Epithelial cell of proximal tubule (primary cell): ENCODE measurements around the gene SLC13A1. TPM values are rescaled to one million over a fixed set of nuclear protein-coding genes. Genes with fewer than 3 reads are reported as not detected.

Experiments used
- DNase-seq: peaks from one replicate; pipeline ENCODE4 v3.0.0-alpha.2; 2011; ENCODE audit warnings: low read depth
- H3K4me3 ChIP-seq: 2 replicates; pipeline ENCODE4 v1.5.1; 2011; ENCODE audit warnings: low read depth, mild to moderate bottlenecking, low read length
- CTCF ChIP-seq: conservative IDR thresholded peaks from 2 replicates; pipeline ENCODE4 v1.5.1; 2012; ENCODE audit warnings: low read depth, mild to moderate bottlenecking, low read length
- total RNA-seq: library from RNA; depleted of rRNA; stranded (reverse); fragments of >200 nt; gene quantifications from 2 replicates; pipeline ENCODE4 v1.2.3, GENCODE V29; 2015

SLC13A1 gene
- total RNA-seq, 1 donor from 2014 or later = not detected

GRCh38 chr7:123133924-123134323, 65.8 kb downstream of the SLC13A1 start:
- H3K4me3 ChIP-seq = no peak overlapping the region
- no peak for TF ChIP-seq CTCF
- no peak for DNase-seq

- no peak overlapping the region for H3K4me3 ChIP-seq
- TF ChIP-seq CTCF = no peak
- DNase-seq = no peak
These were observed 67.8 kb downstream of the SLC13A1 start for GRCh38 chr7:123131961-123132360.

- no peak for DNase-seq
- TF ChIP-seq CTCF = no peak
These were observed 68.2 kb downstream of the SLC13A1 start for GRCh38 chr7:123131556-123131955.

GRCh38 chr7:123131140-123131539, 68.6 kb downstream of the SLC13A1 start:
- no peak overlapping the region for H3K4me3 ChIP-seq
- peak; percentile 38 for TF ChIP-seq CTCF
- DNase-seq = no peak

More at GRCh38 chr7:123131556-123131955, 68.2 kb downstream of the SLC13A1 start:
- H3K4me3 ChIP-seq = no peak overlapping the region

- no peak overlapping the region for H3K4me3 ChIP-seq
- no peak for TF ChIP-seq CTCF
- DNase-seq = no peak
These were observed 73.1 kb downstream of the SLC13A1 start for GRCh38 chr7:123126691-123127090.

- no peak for DNase-seq
- no peak overlapping the region for H3K4me3 ChIP-seq
- TF ChIP-seq CTCF = no peak
These were observed 73.6 kb downstream of the SLC13A1 start for GRCh38 chr7:123126171-123126570.

GRCh38 chr7:123125231-123125630, 74.5 kb downstream of the SLC13A1 start:
- TF ChIP-seq CTCF = no peak
- DNase-seq = no peak
- no peak overlapping the region for H3K4me3 ChIP-seq
